Inflammatory macrophage (primary cell): ENCODE results near the gene DSG1.
"Not testable (repeated sequence)": the region's sequence is repeated elsewhere in the genome, so short reads cannot be mapped to it uniquely, and the experiment has no call there.

Experiments used
- DNase-seq, 2 donors: peaks; one replicate each; pipeline ENCODE4 v3.0.0-alpha.2; 2020 to 2022
- total RNA-seq, 18 experiments: gene quantifications; one replicate each; lab custom pipeline; 2026; ENCODE audit warnings: mixed read lengths in 6 of 18, inconsistent platforms in 2 of 18; lab: John Stamatoyannopoulos, UW

Gene DSG1
- 0 to 0.13 (median 0) reads per million in 18 experiments for total RNA-seq

- no peak for DNase-seq
Measured at GRCh38 chr18:31317860-31318259, at the start of gene DSG1. Gene DSG1 (plus strand): TSS chr18:31318160. CDS start chr18:31318301, 141 bp downstream.

DNA sequence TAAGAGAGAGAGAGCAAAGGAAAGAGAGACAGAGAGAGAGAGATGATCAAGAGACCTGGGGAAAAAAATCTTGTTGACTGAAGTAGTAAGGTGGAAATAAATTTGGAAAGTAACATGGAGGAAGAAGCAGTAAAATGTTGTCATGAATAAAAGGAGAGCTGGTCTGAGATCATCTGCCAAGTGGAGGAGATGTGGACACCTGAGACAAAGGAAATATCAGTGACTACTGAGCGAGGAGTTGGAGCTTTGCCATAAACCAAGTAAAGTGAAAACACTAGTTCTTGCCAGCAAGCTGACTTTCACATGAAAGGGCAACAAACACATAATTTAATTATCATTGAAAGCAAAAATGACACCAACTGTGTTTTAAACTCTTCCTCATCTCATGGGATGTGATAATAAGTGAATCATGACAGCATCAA is 49.0 kb upstream of the DSG1 start:
- no peak for DNase-seq

GRCh38 chr18:31269566-31269965 is 48.4 kb upstream of the DSG1 start:
- no peak for DNase-seq

GRCh38 chr18:31270578-31270977 is 47.4 kb upstream of the DSG1 start:
- no peak for DNase-seq

DNA sequence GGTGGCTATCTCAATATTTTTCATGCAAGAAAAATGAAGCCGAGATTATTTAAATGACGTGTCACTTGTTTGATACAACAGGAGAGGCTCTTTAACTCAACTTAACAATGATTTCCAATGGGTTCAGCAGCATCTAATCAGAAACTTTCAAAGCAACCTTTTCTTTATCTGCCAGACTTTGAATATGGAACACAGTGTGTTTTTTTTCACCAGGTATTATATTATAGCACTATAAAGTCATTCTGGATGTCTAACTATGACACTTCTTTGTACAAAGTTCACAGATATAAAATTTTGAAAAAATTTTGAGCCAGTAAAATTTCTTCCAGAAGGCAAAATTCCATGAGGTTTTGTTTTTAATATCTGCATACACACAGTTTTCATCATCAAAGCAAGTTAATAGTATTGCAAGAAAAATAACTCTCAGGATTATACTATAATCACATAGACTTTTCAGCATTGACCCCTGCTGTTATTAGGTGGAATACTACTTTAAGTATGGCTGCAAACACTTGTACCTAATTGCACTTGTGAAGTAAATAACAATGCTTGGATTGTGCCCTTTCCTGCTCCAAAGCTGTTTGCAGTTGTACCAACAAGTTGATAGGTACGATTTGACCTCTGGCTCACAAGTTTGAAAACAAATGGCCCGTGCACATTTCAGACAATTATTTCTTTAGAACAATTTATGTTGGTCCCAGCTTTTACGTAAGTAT is 44.0 kb upstream of the DSG1 start:
- no peak for DNase-seq

DNA sequence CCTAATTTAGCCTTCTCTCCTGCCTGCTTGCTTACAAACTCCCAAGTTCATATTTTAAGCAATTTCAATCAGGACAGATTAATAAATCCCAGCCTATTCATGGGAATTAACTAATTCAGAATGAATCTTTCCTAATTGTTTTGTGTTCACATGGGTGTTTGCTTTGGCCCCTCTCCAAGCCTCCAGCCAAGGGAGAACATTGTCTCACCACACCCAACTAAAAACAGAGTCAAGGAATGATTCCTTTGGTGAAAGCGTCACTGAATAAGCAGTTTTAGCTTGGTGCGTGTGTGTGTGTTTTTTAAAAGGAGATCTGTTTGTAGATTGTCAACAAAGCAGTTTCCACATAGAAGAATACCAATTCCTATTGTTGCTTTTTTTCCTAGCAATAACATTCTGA is 43.0 kb upstream of the DSG1 start:
- no peak for DNase-seq

GRCh38 chr18:31275722-31276463 is 42.1 kb upstream of the DSG1 start:
- DNase-seq: peak in 1 of 2 donors; percentile 3

DNA sequence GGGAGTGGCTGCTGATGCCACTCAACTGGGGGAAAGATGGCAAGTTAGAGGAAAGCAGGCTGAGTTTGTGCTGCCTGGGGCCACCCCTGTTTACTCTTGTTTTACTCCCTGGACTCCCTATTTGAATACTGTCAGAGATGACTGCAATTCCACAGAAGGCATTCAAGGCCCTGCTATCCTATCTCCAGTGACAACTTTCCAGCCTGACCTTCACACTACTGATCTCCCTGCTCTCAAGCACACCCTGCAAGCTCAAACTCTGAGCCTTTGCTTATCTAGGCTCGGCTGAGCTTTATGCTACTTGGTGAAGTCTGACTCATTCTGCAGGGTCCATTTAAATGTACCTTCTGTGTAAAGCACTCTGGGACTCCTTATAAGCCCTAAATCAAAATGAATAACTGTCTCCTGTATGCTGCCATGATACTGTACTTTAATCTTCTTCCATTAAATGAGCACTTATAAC is 39.3 kb upstream of the DSG1 start:
- DNase-seq: no peak

DNA sequence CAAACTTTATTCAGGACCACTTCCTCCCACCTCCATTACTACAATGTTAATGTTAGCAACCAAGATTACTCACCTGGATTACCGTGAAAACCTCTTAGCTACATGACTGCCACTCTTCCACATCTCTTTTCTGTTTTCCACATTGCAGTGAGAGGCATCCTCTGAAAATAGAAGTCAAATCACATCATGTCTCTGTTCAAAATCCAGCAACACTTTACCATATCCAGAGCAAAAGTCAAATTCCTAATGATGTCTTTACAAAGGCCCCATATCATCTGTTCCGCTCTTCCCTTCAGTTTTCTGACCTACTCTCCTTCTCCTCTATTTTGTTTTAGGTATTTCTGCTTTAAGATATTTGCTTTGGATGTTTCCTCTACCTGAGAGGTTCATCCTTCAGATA is 37.5 kb upstream of the DSG1 start:
- DNase-seq: no peak

GRCh38 chr18:31281437-31281836 is 36.5 kb upstream of the DSG1 start:
- DNase-seq: no peak

- DNase-seq: not testable (repeated sequence)
Measured at GRCh38 chr18:31289446-31289845, 28.5 kb upstream of the DSG1 start.

DNA sequence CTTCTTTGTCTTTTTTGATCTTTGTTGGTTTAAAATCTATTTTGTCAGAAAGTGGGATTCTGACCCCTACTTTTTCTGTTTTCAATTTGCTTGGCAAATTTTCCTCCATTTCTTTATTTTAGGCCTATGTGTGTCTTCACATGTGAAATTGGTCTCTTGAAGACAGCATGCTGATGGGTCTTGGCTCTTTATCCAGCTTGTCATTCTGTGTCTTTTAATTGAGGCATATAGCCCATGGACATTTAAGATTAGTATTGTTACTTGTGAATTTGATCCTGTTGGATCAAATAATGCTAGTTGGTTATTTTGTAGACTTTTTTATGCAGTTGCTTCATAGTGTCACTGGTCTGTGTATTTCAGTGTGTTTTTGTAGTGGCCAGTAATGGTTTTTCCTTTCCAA is 26.3 kb upstream of the DSG1 start:
- no peak for DNase-seq

- DNase-seq: no peak
Measured at GRCh38 chr18:31294199-31294747, 23.7 kb upstream of the DSG1 start.

GRCh38 chr18:31297248-31297647 is 20.7 kb upstream of the DSG1 start:
- DNase-seq: no peak

DNA sequence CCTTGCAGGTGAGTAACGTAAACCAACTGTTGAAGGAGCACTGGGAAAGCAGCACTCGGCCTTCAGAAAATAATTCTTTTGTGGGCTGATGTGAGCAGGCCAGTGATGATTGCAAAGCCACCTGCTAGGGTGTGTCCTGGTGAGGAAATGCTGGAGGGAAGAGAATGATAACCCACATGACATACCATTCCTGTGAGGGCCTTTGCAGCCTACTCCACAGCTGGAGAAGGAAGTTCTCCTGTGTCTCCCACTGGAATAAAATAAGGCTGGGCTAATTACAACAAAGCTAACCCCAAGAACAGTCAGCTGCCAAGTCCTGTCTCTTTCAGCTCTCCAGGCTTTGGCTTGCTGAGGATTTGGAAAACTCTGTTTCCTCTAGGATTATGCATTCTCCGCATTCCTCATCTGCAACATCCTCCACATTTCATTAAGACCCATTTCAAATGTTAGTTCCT is 16.7 kb upstream of the DSG1 start:
- no peak for DNase-seq

GRCh38 chr18:31302991-31303390 is 15.0 kb upstream of the DSG1 start:
- DNase-seq: no peak

- DNase-seq: no peak
Measured at GRCh38 chr18:31303771-31304170, 14.2 kb upstream of the DSG1 start.

DNA sequence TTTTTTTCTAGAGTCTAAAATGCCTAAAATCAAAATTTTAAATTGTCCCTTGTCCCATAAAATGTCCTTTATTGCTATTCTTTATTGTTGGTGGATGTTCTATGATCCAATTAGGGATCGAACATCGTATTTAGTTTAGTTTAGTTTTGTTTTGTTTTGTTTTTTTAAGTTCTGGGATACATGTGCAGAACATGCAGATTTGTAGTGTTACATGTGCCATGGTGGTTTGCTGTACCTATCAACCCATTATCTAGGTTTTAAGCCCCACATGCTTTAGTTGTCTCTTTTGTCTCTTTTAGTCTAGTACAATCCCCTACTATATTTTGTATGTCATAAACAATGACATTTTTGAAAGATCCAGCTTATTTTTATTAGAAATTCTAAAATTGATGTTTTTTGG is 8.8 kb upstream of the DSG1 start:
- no peak for DNase-seq

DNA sequence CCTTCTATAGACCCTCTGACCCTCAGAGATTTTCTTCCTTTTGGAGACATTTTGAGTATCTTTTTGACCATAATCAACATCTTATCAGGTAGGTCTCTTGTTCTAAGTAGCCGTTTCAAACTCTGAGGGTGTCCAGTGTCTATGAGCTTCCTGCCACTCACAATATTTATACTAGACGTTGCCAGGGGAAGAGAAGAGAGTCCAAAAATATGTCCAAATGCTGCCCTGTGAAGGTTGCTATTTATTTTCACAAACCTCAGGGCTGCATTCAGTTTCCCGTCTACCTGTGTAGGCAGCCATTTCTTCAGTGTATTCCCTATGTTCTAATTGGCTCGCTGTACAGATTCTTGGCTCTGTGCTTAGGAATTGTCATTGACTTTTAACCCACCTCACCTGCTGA is 986 bp upstream of the DSG1 start:
- DNase-seq: no peak

GRCh38 chr18:31321719-31322118 is 3.8 kb downstream of the DSG1 start:
- DNase-seq: no peak

DNA sequence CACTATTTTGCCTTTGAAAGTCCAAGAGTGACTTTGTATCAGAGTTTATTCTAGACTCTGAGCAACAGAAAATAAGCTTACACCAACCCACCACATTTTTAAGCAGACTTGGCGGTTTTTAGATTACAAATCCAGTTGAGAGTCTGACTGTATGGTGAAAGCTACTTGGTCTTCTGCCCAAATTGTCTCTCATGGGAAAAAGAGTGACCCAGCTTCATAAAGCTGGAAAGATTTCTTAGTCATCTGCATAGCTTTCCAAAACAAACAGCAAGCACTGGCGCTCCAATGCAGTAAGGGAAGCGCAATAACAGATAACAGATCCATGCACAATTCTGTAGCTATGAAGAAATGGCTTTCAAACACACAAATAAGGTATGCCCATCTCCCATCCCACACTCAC is 7.1 kb downstream of the DSG1 start:
- DNase-seq: no peak

GRCh38 chr18:31329787-31330438 is 12.0 kb downstream of the DSG1 start:
- DNase-seq: no peak

DNA sequence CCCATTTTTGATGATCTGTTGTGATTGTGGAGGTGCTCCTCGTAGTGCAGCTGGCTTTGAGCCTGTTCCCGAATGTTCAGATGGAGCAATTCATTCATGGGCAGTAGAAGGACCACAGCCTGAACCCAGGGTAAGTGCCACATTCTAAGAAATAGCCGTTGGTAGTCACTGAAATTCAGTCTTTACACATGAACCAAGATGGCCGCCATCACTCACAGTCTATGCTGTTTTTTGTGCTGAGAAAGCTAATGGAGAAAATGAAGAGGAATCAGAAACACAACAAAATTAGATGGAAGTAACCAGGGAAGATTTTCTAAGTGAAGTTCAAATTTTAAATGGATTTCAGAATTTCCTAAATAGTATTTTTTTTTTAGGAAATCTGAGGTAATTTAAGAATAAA is 25.5 kb downstream of the DSG1 start:
- no peak for DNase-seq
